Hematopoietic multipotent progenitor cell treated with erythropoietin and hydrocortisone succinate and interleukin-3 and kit ligand, for 6 days (in vitro differentiated cells): Measurements from ENCODE around the gene GTF3C4.

Experiments used
- DNase-seq: peaks from one replicate; pipeline ENCODE4 v3.0.0-alpha.2; 2015

The GTF3C4 gene

DNA sequence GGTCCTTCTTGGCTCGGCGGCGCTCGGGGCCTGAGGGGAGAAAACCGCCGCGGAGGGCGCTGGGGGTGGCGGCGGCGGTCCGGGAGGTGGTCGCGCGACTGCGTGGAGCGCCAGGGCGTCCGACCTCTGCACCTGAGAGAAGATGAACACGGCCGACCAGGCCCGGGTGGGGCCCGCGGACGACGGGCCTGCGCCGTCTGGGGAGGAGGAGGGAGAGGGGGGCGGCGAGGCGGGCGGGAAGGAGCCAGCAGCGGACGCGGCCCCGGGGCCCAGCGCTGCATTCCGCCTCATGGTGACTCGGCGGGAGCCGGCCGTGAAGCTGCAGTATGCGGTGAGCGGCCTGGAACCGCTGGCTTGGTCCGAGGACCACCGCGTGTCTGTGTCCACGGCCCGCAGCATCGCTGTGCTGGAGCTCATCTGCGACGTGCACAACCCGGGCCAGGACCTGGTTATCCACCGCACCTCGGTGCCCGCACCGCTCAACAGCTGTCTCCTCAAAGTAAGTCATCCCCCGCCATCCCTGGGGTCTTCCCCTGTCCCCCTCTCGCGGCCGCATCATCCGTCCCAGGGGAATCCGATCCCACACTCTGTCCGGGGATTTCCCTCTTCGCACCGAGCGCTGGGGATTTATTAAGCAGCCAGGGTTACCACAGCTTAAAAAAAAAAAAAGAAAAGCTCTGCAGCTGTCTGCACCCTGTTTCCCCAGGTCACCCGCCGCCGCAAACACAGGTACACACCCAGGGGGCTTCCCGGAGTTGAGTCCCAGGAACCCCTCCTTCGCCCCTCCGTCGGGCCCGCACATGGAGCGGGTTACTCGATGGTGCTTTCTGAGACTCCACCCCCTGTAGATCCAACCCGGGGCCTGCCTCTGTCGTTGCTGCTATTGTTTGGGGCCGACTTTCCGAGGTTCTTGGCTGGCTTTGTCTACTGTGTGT lies at the start of gene GTF3C4:
Gene GTF3C4 (plus strand): TSS at position 8 of the 935 bp plus-strand sequence. CDS start 135 bp downstream, at position 143.
- DNase-seq: peak; percentile 70

DNA sequence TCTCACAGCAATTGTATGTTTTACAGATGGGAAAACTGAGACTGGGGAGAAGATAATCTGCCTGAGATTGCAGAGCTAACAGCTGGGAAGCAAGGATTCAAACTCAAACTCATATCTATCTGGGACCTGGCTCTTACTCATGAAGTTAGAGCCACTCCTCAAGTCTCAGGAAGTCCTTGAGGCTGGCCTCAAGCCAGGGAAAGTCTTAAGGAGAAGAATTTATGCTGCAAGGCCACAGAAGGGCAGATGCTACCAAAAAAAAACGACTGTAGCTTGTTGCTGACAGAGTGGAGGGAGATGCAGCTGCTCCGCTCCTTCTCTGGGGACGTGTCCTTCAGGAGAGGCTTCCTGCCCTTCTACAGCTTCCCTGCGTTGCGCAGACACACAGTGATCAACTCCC lies 48.1 kb upstream of the GTF3C4 start:
- peak; percentile 15 for DNase-seq

- DNase-seq: no peak
These were observed 44.0 kb upstream of the GTF3C4 start for GRCh38 chr9:132626285-132626684.

- no peak for DNase-seq
These were observed 43.2 kb upstream of the GTF3C4 start for GRCh38 chr9:132627106-132627505.

DNA sequence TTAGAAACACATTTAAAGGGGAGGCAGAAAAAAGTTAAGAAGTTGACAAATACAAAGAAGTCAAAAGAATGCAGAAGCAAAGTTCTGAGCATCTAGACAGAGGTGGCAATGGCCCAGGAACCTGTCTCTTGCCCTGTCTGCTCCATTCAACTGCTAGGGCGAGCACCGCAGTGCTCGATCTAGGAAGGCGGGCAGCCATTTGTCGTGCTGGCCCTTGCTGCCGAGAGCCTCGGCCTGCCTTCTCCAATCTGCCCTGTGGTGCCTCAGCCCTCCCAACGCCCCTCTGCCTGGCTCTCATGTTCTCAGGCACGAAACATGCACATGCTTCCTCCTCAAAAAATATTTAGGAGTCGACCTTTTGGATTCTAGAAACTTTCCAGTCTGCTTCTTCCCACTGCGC lies 42.7 kb upstream of the GTF3C4 start:
- DNase-seq: no peak

GRCh38 chr9:132628746-132629145 lies 41.5 kb upstream of the GTF3C4 start:
- DNase-seq: no peak

- DNase-seq: no peak
These were observed 40.1 kb upstream of the GTF3C4 start for GRCh38 chr9:132630116-132630515.

DNA sequence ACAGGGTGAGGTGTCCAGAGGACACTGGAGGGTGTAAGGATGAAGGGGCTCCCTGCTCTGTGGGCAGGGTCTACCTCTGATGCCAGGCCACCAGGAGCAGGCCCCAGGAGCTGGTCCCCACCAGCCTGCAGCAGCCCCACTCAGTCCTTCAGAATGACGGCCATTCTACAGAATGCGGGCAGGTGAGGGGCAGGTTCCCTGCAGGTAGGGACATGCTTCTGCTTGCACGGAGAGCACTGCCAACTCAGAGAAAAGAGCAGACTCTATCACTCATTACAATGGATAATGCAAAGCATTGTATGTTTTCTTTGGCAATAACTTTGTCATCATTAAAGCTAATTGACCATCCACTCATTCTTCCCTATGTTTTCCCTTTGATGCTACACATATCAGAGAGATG lies 39.5 kb upstream of the GTF3C4 start:
- DNase-seq: no peak

GRCh38 chr9:132631280-132631679 lies 39.0 kb upstream of the GTF3C4 start:
- DNase-seq: no peak

DNA sequence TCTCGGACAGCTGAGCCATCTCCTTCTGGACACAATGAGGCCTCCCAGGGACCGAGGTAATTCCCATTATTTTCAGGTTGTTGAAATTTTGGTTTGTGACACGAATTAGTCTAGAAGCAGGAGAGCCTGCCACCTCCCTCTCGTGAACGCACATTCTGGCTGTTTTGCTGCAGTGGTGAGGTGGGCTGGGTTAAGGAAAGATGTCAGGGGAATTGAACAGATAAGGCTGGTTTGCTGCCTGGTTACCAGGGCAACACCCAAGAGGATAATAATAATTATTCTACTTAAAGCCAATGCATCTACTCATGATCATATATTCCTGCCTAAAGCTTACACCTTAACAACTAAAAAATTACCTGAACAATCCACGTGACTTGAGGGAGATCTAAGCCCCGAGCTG lies 38.6 kb upstream of the GTF3C4 start:
- DNase-seq: peak; percentile 70

- no peak for DNase-seq
These were observed 37.7 kb upstream of the GTF3C4 start for GRCh38 chr9:132632413-132633129.

GRCh38 chr9:132634327-132634726 lies 35.9 kb upstream of the GTF3C4 start:
- no peak for DNase-seq

GRCh38 chr9:132637351-132637750 lies 32.9 kb upstream of the GTF3C4 start:
- DNase-seq: no peak

DNA sequence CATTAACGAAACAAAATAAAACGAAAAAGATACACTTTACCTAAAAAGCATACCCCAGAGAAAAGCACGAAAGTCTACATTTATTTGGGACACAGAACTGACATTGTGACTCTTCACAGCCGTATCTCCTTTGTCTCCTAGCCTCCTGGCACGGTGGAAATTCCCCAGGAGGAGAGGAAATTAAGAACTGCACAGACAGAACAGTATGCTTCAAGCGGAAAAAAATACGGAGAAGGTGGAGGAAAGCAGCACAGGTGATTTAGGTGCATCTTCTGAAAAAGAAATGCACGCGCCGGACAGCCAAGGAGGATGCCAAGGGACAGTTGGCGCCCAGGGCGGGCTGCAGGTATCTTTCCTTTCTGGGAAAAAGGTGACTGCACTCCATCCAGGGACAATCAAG lies 32.5 kb upstream of the GTF3C4 start:
- no peak for DNase-seq

- no peak for DNase-seq
These were observed 32.0 kb upstream of the GTF3C4 start for GRCh38 chr9:132638240-132638639.

GRCh38 chr9:132639322-132639721 lies 30.9 kb upstream of the GTF3C4 start:
- no peak for DNase-seq

DNA sequence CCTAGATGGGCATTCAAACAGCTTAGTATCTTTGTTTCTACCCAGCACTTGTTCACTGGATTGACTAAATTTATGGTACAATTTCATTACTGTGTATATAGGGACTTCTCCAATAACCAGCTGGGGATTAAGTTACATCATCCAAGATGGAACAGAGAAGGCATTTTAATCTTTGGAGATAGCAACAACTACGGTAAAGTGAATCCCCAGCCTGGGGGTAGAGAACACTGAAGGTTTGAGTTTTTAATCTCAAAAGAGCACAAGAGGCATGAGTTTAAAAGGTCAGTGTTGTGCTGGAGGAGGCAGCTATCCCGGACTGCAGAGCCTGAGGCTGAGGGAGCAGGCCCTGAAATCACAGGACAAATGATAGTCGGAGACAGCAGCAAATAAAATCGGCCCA lies 29.0 kb upstream of the GTF3C4 start:
- no peak for DNase-seq

- peak; percentile 57 for DNase-seq
These were observed 26.0 kb upstream of the GTF3C4 start for GRCh38 chr9:132644251-132644650.

DNA sequence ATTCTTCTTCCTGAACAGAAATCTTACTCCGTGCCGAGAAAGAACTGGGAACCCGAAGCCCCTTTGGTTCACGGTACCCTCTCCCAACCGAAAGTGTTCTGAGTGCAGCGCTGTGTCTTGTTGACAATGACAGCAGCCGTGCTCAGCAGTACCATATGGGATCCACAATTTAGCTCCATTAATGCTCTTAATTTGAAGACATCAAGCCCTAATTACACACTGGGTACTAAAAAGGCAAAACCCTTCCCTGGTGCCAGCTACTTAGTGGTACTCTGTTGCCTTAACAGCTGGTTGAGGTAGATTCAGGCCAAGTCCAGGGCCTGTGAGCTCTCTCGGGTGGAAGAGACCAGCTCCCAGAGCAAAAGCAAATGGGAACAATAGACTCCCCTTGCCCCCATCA lies 25.0 kb upstream of the GTF3C4 start:
- DNase-seq: no peak

DNA sequence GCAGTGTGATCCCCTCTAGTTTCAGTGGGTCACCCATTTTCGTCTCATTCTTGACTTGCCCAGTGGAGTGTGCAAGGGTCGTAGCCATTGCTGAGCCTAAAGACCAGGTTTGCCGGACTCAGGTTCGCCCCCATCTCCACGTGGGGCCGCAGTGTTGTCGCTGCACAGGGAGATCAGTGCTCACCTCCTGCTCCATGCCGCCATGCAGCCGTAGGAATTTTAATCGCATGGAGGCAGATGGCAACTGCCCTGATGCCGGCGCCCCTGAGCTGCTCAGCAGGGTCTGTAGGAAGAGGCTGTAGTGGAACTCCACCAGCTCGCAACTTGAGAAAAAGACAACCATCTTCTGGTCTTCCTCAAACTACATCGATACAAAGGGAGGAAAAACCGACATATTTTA lies 24.6 kb upstream of the GTF3C4 start:
- no peak for DNase-seq

DNA sequence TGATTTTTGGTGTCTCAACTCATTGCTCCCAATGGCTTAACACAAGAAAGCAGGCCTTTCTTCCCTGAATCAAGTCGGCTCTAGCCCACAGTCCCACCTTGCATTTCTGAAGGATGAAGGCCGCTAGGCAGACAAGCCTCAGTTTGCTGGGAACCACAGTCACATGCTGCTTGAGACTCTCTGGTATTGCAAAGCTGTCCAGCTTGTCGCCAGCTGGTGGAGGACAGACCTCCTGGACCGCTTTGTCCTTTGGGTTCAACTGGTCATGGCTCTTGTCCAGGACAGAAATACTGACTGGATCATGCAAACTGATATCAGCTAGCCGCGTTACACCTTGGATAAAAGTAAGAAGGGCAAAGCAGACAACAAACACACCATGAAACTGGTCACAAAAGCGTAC lies 23.5 kb upstream of the GTF3C4 start:
- no peak for DNase-seq

DNA sequence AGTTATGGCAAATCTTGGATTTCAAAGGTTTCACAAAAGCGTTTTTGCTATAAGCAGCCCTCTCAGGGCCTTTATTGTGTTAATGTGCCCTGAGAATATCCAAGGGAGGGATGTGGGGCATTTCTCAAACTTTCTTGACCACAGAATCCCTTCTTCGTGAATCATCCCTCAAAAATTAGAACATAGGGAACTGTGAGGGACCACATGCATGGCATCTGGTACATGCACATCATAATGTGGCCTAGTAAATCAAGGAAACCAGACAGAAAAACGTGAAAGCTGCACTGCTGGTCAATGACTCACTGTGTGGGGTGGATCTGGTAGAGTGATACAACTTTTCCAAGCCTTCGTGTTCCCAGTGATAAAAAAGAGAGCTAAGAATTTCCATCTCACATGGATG lies 22.9 kb upstream of the GTF3C4 start:
- DNase-seq: no peak

GRCh38 chr9:132647806-132648205 lies 22.5 kb upstream of the GTF3C4 start:
- DNase-seq: no peak

DNA sequence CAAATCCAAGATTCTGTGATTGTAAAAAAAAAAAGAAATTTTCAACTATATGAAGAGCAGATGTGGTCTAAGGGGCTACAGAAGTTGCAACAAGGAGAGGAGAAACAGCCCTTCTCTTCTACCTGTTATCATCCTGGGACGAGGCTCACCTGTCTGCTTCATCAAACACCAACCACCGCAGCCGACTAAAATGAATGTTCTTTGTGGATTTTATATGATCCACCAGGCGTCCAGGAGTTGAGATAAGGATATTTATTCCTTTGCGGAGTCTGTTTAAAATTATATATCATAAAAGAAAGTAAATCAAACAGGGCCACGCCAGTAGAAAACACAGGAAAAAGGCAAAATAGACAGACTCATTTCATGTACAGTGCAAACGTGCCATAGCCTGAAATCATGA lies 22.0 kb upstream of the GTF3C4 start:
- DNase-seq: no peak
